IPS-NIHi7 (cell line): ENCODE data around the gene TLX1.

Source experiments
- DNase-seq: peaks from one replicate; pipeline ENCODE4 v3.0.0; 2012; ENCODE audit warnings: mixed read lengths; ENCODE audit errors: extremely low spot score

TLX1 gene

GRCh38 chr10:101130984-101131961, at the start of gene TLX1:
TLX1 (plus strand) TSS chr10:101131300; CDS start chr10:101131542, 242 bp downstream.
- peak; percentile 77 for DNase-seq

- no peak for DNase-seq
Observed at GRCh38 chr10:101085846-101086245, 45.3 kb upstream of the TLX1 start.

GRCh38 chr10:101087376-101087775, 43.7 kb upstream of the TLX1 start:
- DNase-seq: no peak

GRCh38 chr10:101087965-101088364, 43.1 kb upstream of the TLX1 start:
- no peak for DNase-seq

- no peak for DNase-seq
Observed at GRCh38 chr10:101089520-101090299, 41.4 kb upstream of the TLX1 start.

- DNase-seq: no peak
Observed at GRCh38 chr10:101090597-101090996, 40.5 kb upstream of the TLX1 start.

- DNase-seq: no peak
Observed at GRCh38 chr10:101091546-101092290, 39.4 kb upstream of the TLX1 start.

- DNase-seq: no peak
Observed at GRCh38 chr10:101092881-101093354, 38.2 kb upstream of the TLX1 start.

GRCh38 chr10:101094121-101094879, 36.8 kb upstream of the TLX1 start:
- DNase-seq: no peak

GRCh38 chr10:101095004-101095403, 36.1 kb upstream of the TLX1 start:
- no peak for DNase-seq

GRCh38 chr10:101095550-101096213, 35.4 kb upstream of the TLX1 start:
- DNase-seq: peak; percentile 98

- DNase-seq: no peak
Observed at GRCh38 chr10:101096378-101096777, 34.7 kb upstream of the TLX1 start.

- no peak for DNase-seq
Observed at GRCh38 chr10:101097881-101098280, 33.2 kb upstream of the TLX1 start.

- DNase-seq: no peak
Observed at GRCh38 chr10:101099901-101100300, 31.2 kb upstream of the TLX1 start.

- no peak for DNase-seq
Observed at GRCh38 chr10:101101372-101101881, 29.7 kb upstream of the TLX1 start.

- DNase-seq: no peak
Observed at GRCh38 chr10:101103430-101103829, 27.7 kb upstream of the TLX1 start.

- no peak for DNase-seq
Observed at GRCh38 chr10:101106351-101106750, 24.7 kb upstream of the TLX1 start.

- no peak for DNase-seq
Observed at GRCh38 chr10:101107771-101108170, 23.3 kb upstream of the TLX1 start.

GRCh38 chr10:101110856-101111523, 20.1 kb upstream of the TLX1 start:
- DNase-seq: no peak

- DNase-seq: no peak
Observed at GRCh38 chr10:101111547-101111946, 19.6 kb upstream of the TLX1 start.
